Astrocyte (in vitro differentiated cells and primary cell): ENCODE measurements around the gene PIK3R6. TPM values are rescaled to one million over a fixed set of nuclear protein-coding genes. Genes with fewer than 3 reads are reported as not detected.

Source experiments
- DNase-seq: peaks from one replicate; pipeline ENCODE4 v3.0.0-alpha.2; 2010; ENCODE audit warnings: low read depth
- FAIRE-seq: peaks from 2 replicates; lab custom pipeline; 2011; peaks lifted over from hg19 to GRCh38; lab: Jason Lieb, UNC
- H2AFZ ChIP-seq: 2 replicates; pipeline ENCODE4 v1.6.0; 2012; ENCODE audit warnings: low read depth, low read length, inconsistent platforms
- H3K27ac ChIP-seq: 2 replicates; pipeline ENCODE4 v1.5.1; 2011; ENCODE audit warnings: low read depth, low read length, inconsistent platforms
- H3K27me3 ChIP-seq: 2 replicates; pipeline ENCODE4 v1.6.0; 2011; ENCODE audit warnings: low read length, inconsistent platforms; ENCODE audit not compliant: insufficient read depth
- H3K36me3 ChIP-seq: 2 replicates; pipeline ENCODE4 v1.5.1; 2011; ENCODE audit warnings: low read length, inconsistent platforms; ENCODE audit not compliant: insufficient read depth
- H3K4me1 ChIP-seq: 2 replicates; pipeline ENCODE4 v1.5.1; 2011; ENCODE audit warnings: low read length, inconsistent platforms; ENCODE audit not compliant: insufficient read depth
- H3K4me2 ChIP-seq: 2 replicates; pipeline ENCODE4 v1.6.0; 2012; ENCODE audit warnings: low read length, inconsistent platforms
- H3K4me3 ChIP-seq: 2 replicates; pipeline ENCODE4 v1.5.1; 2011; ENCODE audit warnings: low read depth, mild to moderate bottlenecking, low read length, inconsistent platforms; ENCODE audit not compliant: insufficient read depth
- H3K79me2 ChIP-seq: 2 replicates; pipeline ENCODE4 v1.6.0; 2012; ENCODE audit warnings: mild to moderate bottlenecking, low read length, inconsistent platforms; ENCODE audit not compliant: insufficient read depth
- H3K9ac ChIP-seq: 2 replicates; pipeline ENCODE4 v1.6.0; 2012; ENCODE audit warnings: mild to moderate bottlenecking, low read length, inconsistent platforms
- H3K9me3 ChIP-seq: 2 replicates; pipeline ENCODE4 v1.5.1; 2012; ENCODE audit warnings: low read depth, mild to moderate bottlenecking, low read length, inconsistent platforms; ENCODE audit not compliant: insufficient read depth
- H4K20me1 ChIP-seq: 2 replicates; pipeline ENCODE4 v1.6.0; 2012; ENCODE audit warnings: low read length, inconsistent platforms; ENCODE audit not compliant: insufficient read depth
- H3K27ac Mint-ChIP-seq: one replicate; pipeline ENCODE4 v1.8.0; 2021; ENCODE audit warnings: mild to moderate bottlenecking, mixed read lengths; ENCODE audit not compliant: unreplicated experiment
- H3K27me3 Mint-ChIP-seq: one replicate; pipeline ENCODE4 v1.8.0; 2021; ENCODE audit warnings: low read depth, mixed read lengths; ENCODE audit not compliant: unreplicated experiment
- H3K36me3 Mint-ChIP-seq: one replicate; pipeline ENCODE4 v1.8.0; 2021; ENCODE audit warnings: low read depth, mixed read lengths; ENCODE audit not compliant: unreplicated experiment
- H3K4me1 Mint-ChIP-seq: one replicate; pipeline ENCODE4 v1.8.0; 2021; ENCODE audit warnings: low read depth, mixed read lengths; ENCODE audit not compliant: unreplicated experiment
- H3K4me3 Mint-ChIP-seq: one replicate; pipeline ENCODE4 v1.8.0; 2021; ENCODE audit warnings: mild to moderate bottlenecking, moderate library complexity, mixed read lengths; ENCODE audit not compliant: unreplicated experiment
- H3K9me3 Mint-ChIP-seq: one replicate; pipeline ENCODE4 v1.8.0; 2021; ENCODE audit warnings: mild to moderate bottlenecking, mixed read lengths; ENCODE audit not compliant: unreplicated experiment
- CTCF ChIP-seq: IDR thresholded peaks from 2 replicates; pipeline ENCODE4 v1.5.1; 2011; ENCODE audit warnings: low read depth, mild to moderate bottlenecking, inconsistent platforms, low read length, moderate library complexity; ENCODE audit not compliant: insufficient read depth
- EZH2 ChIP-seq: IDR thresholded peaks from 2 replicates; pipeline ENCODE4 v1.6.1; 2012; ENCODE audit warnings: mild to moderate bottlenecking, low read length, inconsistent platforms; ENCODE audit not compliant: insufficient read depth
- total RNA-seq: library from RNA; stranded (reverse); gene quantifications from 2 replicates; pipeline ENCODE4 v1.2.1, GENCODE V29; 2021

PIK3R6 gene
- total RNA-seq, 1 donor from 2014 or later = not detected

- H4K20me1 ChIP-seq = no peaks in the 10 kb centered on the region
- peaks cover 34% of the 10 kb centered on the region for H3K27me3 Mint-ChIP-seq
- H3K9me3 Mint-ChIP-seq = peaks cover 5% of the 10 kb centered on the region
- H3K4me3 ChIP-seq = no peak overlapping the region
- no peak overlapping the region for H3K4me3 Mint-ChIP-seq
- H3K27me3 ChIP-seq = no peaks in the 10 kb centered on the region
- no peaks in the 10 kb centered on the region for H3K4me1 ChIP-seq
- H3K36me3 ChIP-seq = no peaks in the 10 kb centered on the region
- H3K9me3 ChIP-seq = no peaks in the 10 kb centered on the region
- TF ChIP-seq CTCF (no peak), EZH2 (no peak)
- no peak overlapping the region for H3K4me2 ChIP-seq
- no peak overlapping the region for H3K27ac ChIP-seq
- H3K79me2 ChIP-seq = no peaks in the 10 kb centered on the region
- H2AFZ ChIP-seq = no peak overlapping the region
- H3K36me3 Mint-ChIP-seq = no peaks in the 10 kb centered on the region
- H3K4me1 Mint-ChIP-seq = no peaks in the 10 kb centered on the region
- H3K27ac Mint-ChIP-seq = no peak overlapping the region
- FAIRE-seq = no peak
- no peak overlapping the region for H3K9ac ChIP-seq
- no peak for DNase-seq
Observed at GRCh38 chr17:8880466-8880865, 13.0 kb upstream of the PIK3R6 start.

- Histone ChIP-seq H3K9ac (no peak overlapping the region), H3K27ac (no peak overlapping the region), H3K4me1 (no peaks in the 10 kb centered on the region), H3K4me3 (no peak overlapping the region), H2AFZ (no peak overlapping the region), H3K36me3 (no peaks in the 10 kb centered on the region), H4K20me1 (no peaks in the 10 kb centered on the region), H3K9me3 (no peaks in the 10 kb centered on the region), H3K27me3 (no peaks in the 10 kb centered on the region), H3K79me2 (no peaks in the 10 kb centered on the region), H3K4me2 (no peak overlapping the region)
- Mint-ChIP-seq H3K4me3 (no peak overlapping the region), H3K27me3 (peaks cover 41% of the 10 kb centered on the region), H3K4me1 (no peaks in the 10 kb centered on the region), H3K36me3 (peaks cover 2% of the 10 kb centered on the region), H3K9me3 (peaks cover 5% of the 10 kb centered on the region), H3K27ac (no peak overlapping the region)
- DNase-seq (no peak), FAIRE-seq (no peak)
- no peak for TF ChIP-seq EZH2
Observed at GRCh38 chr17:8879410-8879809, 11.9 kb upstream of the PIK3R6 start.

- DNase-seq (no peak), FAIRE-seq (no peak)
- no peak overlapping the region for H3K9ac ChIP-seq
- no peak overlapping the region for H3K4me3 ChIP-seq
- no peak overlapping the region for H3K4me3 Mint-ChIP-seq
- H2AFZ ChIP-seq = no peak overlapping the region
- peaks cover 4% of the 10 kb centered on the region for H3K27me3 ChIP-seq
- H3K4me2 ChIP-seq = no peak overlapping the region
- H3K36me3 ChIP-seq = no peaks in the 10 kb centered on the region
- TF ChIP-seq EZH2 = no peak
- no peak for TF ChIP-seq CTCF
- H4K20me1 ChIP-seq = no peaks in the 10 kb centered on the region
- no peaks in the 10 kb centered on the region for H3K79me2 ChIP-seq
- no peaks in the 10 kb centered on the region for H3K4me1 Mint-ChIP-seq
- peaks cover 2% of the 10 kb centered on the region for H3K36me3 Mint-ChIP-seq
- H3K27ac ChIP-seq = no peak overlapping the region
- H3K27ac Mint-ChIP-seq = no peak overlapping the region
- peaks cover 3% of the 10 kb centered on the region for H3K9me3 Mint-ChIP-seq
- no peaks in the 10 kb centered on the region for H3K9me3 ChIP-seq
- H3K4me1 ChIP-seq = no peaks in the 10 kb centered on the region
- peaks cover 40% of the 10 kb centered on the region for H3K27me3 Mint-ChIP-seq
Observed at GRCh38 chr17:8877984-8878383, 10.5 kb upstream of the PIK3R6 start.
